ENCODE results near the gene SEPTIN8. TPM values are rescaled to one million over a fixed set of nuclear protein-coding genes. Genes with fewer than 3 reads are reported as not detected.
A peak's percentile ranks its signal among the peaks of the same experiment; 100 is the strongest.

The SEPTIN8 gene
- total and polyA plus RNA-seq, 10 donors: 6.1 to 29.8 (median 17.9) TPM

DNA sequence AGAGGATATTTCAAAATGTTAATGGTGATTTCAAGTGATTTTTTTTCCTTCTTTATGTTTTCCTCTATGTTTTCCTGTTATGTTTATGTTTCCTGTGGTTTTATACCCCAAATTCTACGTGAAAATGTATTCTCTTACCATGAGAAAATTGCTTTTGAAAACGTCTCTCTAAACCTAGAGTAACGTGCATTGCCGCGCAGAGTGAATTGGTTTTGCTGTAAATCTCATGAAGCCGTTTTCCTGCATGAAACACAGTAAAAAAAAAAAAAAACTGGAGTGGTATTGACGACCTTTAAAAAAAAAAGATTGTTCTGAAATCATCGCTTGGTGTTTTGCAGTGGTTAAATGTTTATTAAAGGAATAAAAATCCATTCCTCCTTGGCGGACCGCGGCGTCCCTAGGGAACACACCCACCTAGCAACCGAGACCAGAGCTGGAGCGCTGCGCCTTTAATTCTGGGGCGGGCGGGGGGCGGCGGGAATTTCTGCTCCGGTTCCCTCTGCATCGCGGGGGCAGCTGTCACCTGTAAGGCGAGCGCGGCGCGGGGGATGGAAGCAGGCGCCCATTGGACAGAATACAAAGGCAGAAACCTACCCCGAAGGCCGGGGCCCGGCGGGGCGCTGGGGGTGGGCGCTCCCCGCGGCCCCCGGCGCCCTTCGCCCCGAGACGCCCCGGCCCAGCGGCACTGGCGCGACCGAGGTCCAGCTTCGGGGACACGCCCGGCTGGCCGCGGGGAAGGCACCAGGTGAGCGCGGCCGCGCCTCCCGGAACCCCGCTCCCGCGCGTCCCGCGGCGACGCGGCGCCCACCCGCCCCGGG, 36.0 kb upstream of the SEPTIN8 start, which contains the start of gene SOWAHA:
Gene SOWAHA, plus strand, starts transcription at position 522 of the 818 bp plus-strand sequence. CDS start 320 bp downstream, outside the sequence.
- peaks cover 0 to 64% (median 49%) of the 10 kb centered on the region in 7 donors for H3K27me3 ChIP-seq (replicated peaks in 1 of 7)
- intact Hi-C loops (cut with DNase I; ENCODE audit: low total_unique reads): loop anchor here (10.0 kb wide), 1 partner anchor 288 kb away; no protein-coding TSS in a partner anchor
- H3K36me3 ChIP-seq: no peaks in the 10 kb centered on the region
- WGBS, 5 donors: 1 to 7% (median 2%) methylated on average over 16 to 68 of the region's 68 CpGs
- peaks cover 9 to 25% (median 19%) of the 10 kb centered on the region in 6 donors for H3K4me1 ChIP-seq
- peaks cover 0 to 4% (median 0%) of the 10 kb centered on the region in 8 donors for H3K9me3 ChIP-seq
- no peak for TF ChIP-seq POLR2A (IDR thresholded peaks at IDR 0.05)
- DNase-seq: no peak
- H3K27ac ChIP-seq: no peak within 1 kb of the TSS
- peak within 1 kb of the TSS in 7 of 8 donors; percentile 22 to 65 (median 34) for H3K4me3 ChIP-seq

DNA sequence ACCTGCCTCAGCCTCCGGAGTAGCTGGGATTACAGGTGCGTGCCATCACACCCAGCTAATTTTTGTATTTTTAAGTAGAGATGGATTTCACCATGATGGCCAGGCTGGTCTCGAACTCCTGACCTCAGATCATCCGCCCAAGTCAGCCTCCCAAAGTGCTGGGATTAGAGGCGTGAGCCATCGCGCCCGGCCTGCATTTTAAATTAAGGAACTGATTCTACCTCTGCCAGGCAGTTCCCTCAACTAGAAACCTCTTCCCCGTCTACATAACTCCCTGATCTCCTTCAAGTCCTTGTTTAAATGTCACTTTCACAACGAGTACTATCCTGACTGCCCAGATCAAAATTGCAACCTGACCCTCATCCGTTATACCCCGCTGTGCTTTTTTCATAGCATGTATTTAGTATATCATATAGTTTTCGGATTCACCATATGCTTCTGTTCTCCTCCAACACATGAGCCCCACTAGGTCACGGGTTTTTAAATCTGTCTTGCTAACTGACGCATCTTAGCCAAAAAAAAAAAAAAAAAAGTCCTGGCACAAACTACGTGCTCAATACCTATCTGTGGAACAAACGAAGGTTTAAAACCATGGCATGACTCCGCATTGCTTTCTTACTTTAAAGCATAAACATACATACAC, 35.2 kb upstream of the SEPTIN8 start:
- peaks cover 0 to 4% (median 0%) of the 10 kb centered on the region in 8 donors for H3K9me3 ChIP-seq
- peaks cover 0 to 64% (median 49%) of the 10 kb centered on the region in 7 donors for H3K27me3 ChIP-seq (replicated peaks in 1 of 7)
- H3K4me3 ChIP-seq: no peak overlapping the region
- intact Hi-C loops (cut with DNase I; ENCODE audit: low total_unique reads): loop anchor here (10.0 kb wide), 1 partner anchor 287 kb away; no protein-coding TSS in a partner anchor
- no peak for DNase-seq
- H3K27ac ChIP-seq: no peak overlapping the region
- 38 to 58% (median 48%) methylated on average over 18 of the region's 18 CpGs for WGBS, 5 donors
- H3K36me3 ChIP-seq: no peaks in the 10 kb centered on the region
- TF ChIP-seq POLR2AphosphoS5 (IDR thresholded peaks at IDR 0.05) (no peak), CTCF (IDR thresholded peaks at IDR 0.05 in 8 of 11, conservative IDR thresholded peaks at IDR 0.05 in 3 of 11) (no peak), POLR2A (IDR thresholded peaks at IDR 0.05) (no peak)
- H3K4me1 ChIP-seq: peaks cover 9 to 25% (median 19%) of the 10 kb centered on the region in 6 donors

GRCh38 chr5:132810605-132811004, 33.6 kb upstream of the SEPTIN8 start:
- Histone ChIP-seq H3K4me3 (no peak overlapping the region), H3K4me1 (peaks cover 9 to 25% (median 19%) of the 10 kb centered on the region in 6 donors), H3K9me3 (peaks cover 0 to 4% (median 0%) of the 10 kb centered on the region in 8 donors), H3K27me3 (replicated peaks in 1 of 7) (peaks cover 0 to 74% (median 49%) of the 10 kb centered on the region in 7 donors), H3K36me3 (no peaks in the 10 kb centered on the region), H3K27ac (no peak overlapping the region)
- WGBS, 5 donors: 82 to 93% (median 88%) methylated on average over 5 of the region's 5 CpGs
- no peak for DNase-seq
- intact Hi-C loops (cut with DNase I; ENCODE audit: low total_unique reads): loop anchor here (10.0 kb wide), 1 partner anchor 286 kb away; no protein-coding TSS in a partner anchor
- no peak for TF ChIP-seq POLR2AphosphoS5 (IDR thresholded peaks at IDR 0.05)
- TF ChIP-seq CTCF (IDR thresholded peaks at IDR 0.05 in 8 of 11, conservative IDR thresholded peaks at IDR 0.05 in 3 of 11): no peak
- no peak for TF ChIP-seq POLR2A (IDR thresholded peaks at IDR 0.05)

- Histone ChIP-seq H3K4me1 (peaks cover 8 to 18% (median 14%) of the 10 kb centered on the region in 6 donors), H3K27me3 (replicated peaks in 1 of 7) (peaks cover 0 to 61% (median 39%) of the 10 kb centered on the region in 7 donors), H3K9me3 (no peaks in the 10 kb centered on the region), H3K27ac (no peak overlapping the region), H3K36me3 (no peaks in the 10 kb centered on the region), H3K4me3 (no peak overlapping the region)
- 43 to 63% (median 57%) methylated on average over 3 of the region's 3 CpGs for WGBS, 5 donors
- TF ChIP-seq CTCF (IDR thresholded peaks at IDR 0.05 in 8 of 11, conservative IDR thresholded peaks at IDR 0.05 in 3 of 11) (no peak), POLR2A (IDR thresholded peaks at IDR 0.05) (no peak), POLR2AphosphoS5 (IDR thresholded peaks at IDR 0.05) (no peak)
- DNase-seq: no peak
- intact Hi-C loops (cut with DNase I; ENCODE audit: low total_unique reads): no loop called here
These were observed 31.8 kb upstream of the SEPTIN8 start for GRCh38 chr5:132808866-132809265.
